Liver (tissue), 9 donors: ENCODE measurements around the gene OR1D2. TPM values are rescaled to one million over a fixed set of nuclear protein-coding genes. Genes with fewer than 3 reads are reported as not detected.

ENCODE experiments used
- DNase-seq: peaks from one replicate; pipeline ENCODE4 v3.0.0-alpha.2; 2017; ENCODE audit warnings: low spot score
- H3K27ac ChIP-seq, 2 donors: one replicate each; pipeline ENCODE4 v1.7.0; 2013; ENCODE audit warnings: inconsistent platforms in 2 of 2, low read length in 2 of 2, control low read depth in 1 of 2, low read depth in 1 of 2, mild to moderate bottlenecking in 1 of 2
- H3K27me3 ChIP-seq, 4 donors: one replicate each; pipeline versions ENCODE4 v1.6.1 to v1.7.0; 2013; ENCODE audit warnings: low read length in 3 of 4, inconsistent platforms in 1 of 4, mild to moderate bottlenecking in 1 of 4, moderate library complexity in 1 of 4; ENCODE audit not compliant: control insufficient read depth in 4 of 4, insufficient read depth in 4 of 4
- H3K36me3 ChIP-seq, 4 donors: one replicate each; pipeline versions ENCODE4 v1.6.1 to v1.7.0; 2013; ENCODE audit warnings: low read length in 3 of 4, mild to moderate bottlenecking in 3 of 4, low read depth in 1 of 4, moderate library complexity in 1 of 4; ENCODE audit not compliant: control insufficient read depth in 4 of 4, insufficient read depth in 3 of 4
- H3K4me1 ChIP-seq, 4 donors: one replicate each; pipeline versions ENCODE4 v1.6.1 to v1.7.0; 2013; ENCODE audit warnings: low read length in 3 of 4, mild to moderate bottlenecking in 3 of 4, moderate library complexity in 1 of 4; ENCODE audit not compliant: control insufficient read depth in 4 of 4, insufficient read depth in 4 of 4
- H3K4me3 ChIP-seq, 3 donors: one replicate each; pipeline versions ENCODE4 v1.6.1 to v1.7.0; 2013; ENCODE audit warnings: low read length in 3 of 3, control low read depth in 1 of 3, low read depth in 1 of 3, mild to moderate bottlenecking in 1 of 3
- H3K9ac ChIP-seq, 2 donors: one replicate each; pipeline ENCODE4 v1.7.0; 2013; ENCODE audit warnings: low read length in 2 of 2, mild to moderate bottlenecking in 2 of 2, moderate library complexity in 2 of 2, control low read depth in 1 of 2, low read depth in 1 of 2
- H3K9me3 ChIP-seq, 4 donors: one replicate each; pipeline versions ENCODE4 v1.6.1 to v1.7.0; 2013; ENCODE audit warnings: low read length in 3 of 4; ENCODE audit not compliant: control insufficient read depth in 4 of 4
- EGR1 ChIP-seq, 2 donors: IDR thresholded peaks; 2 replicates each; pipeline ENCODE4 v1.6.1; 2016 to 2018; ENCODE audit warnings: antibody characterized with exemption in 2 of 2, low read depth in 2 of 2
- FOXA1 ChIP-seq: IDR thresholded peaks from 2 replicates; pipeline ENCODE4 v1.6.1; 2016; ENCODE audit warnings: antibody characterized with exemption
- FOXA2 ChIP-seq: IDR thresholded peaks from 2 replicates; pipeline ENCODE4 v1.6.1; 2016; ENCODE audit warnings: antibody characterized with exemption
- GABPA ChIP-seq, 2 donors: IDR thresholded peaks in 1 of 2; conservative IDR thresholded peaks in 1 of 2; 2 replicates each; pipeline ENCODE4 v1.6.1; 2016; ENCODE audit warnings: antibody characterized with exemption in 2 of 2, mild to moderate bottlenecking in 1 of 2, moderate library complexity in 1 of 2
- HNF4A ChIP-seq, 2 donors: conservative IDR thresholded peaks; 2 replicates each; pipeline ENCODE4 v1.6.1; 2016; ENCODE audit warnings: antibody characterized with exemption in 2 of 2, mild to moderate bottlenecking in 2 of 2
- HNF4G ChIP-seq: IDR thresholded peaks from 2 replicates; pipeline ENCODE4 v1.6.1; 2016; ENCODE audit warnings: antibody characterized with exemption
- JUND ChIP-seq, 2 donors: IDR thresholded peaks; 2 replicates each; pipeline ENCODE4 v1.6.1; 2016; ENCODE audit warnings: antibody characterized with exemption in 2 of 2
- MAX ChIP-seq: IDR thresholded peaks from 2 replicates; pipeline ENCODE4 v1.6.1; 2016; ENCODE audit warnings: antibody characterized with exemption
- NR2F2 ChIP-seq: IDR thresholded peaks from 2 replicates; pipeline ENCODE4 v1.6.1; 2016; ENCODE audit warnings: antibody characterized with exemption
- RAD21 ChIP-seq, 2 donors: IDR thresholded peaks; 2 replicates each; pipeline ENCODE4 v1.6.1; 2016; ENCODE audit warnings: antibody characterized with exemption in 2 of 2, mild to moderate bottlenecking in 2 of 2
- RXRA ChIP-seq, 2 donors: IDR thresholded peaks; 2 replicates each; pipeline ENCODE4 v1.6.1; 2017 to 2018; ENCODE audit warnings: antibody characterized with exemption in 2 of 2, mild to moderate bottlenecking in 1 of 2
- SP1 ChIP-seq: IDR thresholded peaks from 2 replicates; pipeline ENCODE4 v1.6.1; 2018; ENCODE audit warnings: antibody characterized with exemption, mild to moderate bottlenecking
- TAF1 ChIP-seq: conservative IDR thresholded peaks from 2 replicates; pipeline ENCODE4 v1.6.1; 2016; ENCODE audit warnings: antibody characterized with exemption, mild to moderate bottlenecking
- YY1 ChIP-seq: IDR thresholded peaks from 2 replicates; pipeline ENCODE4 v1.6.1; 2016; ENCODE audit warnings: antibody characterized with exemption, mild to moderate bottlenecking
- WGBS: extraction: QIAGEN DNeasy Blood & Tissue Kit; methylation state at CpG from one replicate; pipeline ENCODE4 v1.1.7; 2013; 5-methylcytosine and 5-hydroxymethylcytosine counted together
- polyA plus RNA-seq, 2 donors: library from polyadenylated mRNA; stranded (reverse) in 1 of 2; unstranded in 1 of 2; fragments of 200-250 nt in 1 of 2; fragments of >200 nt in 1 of 2; fragmentation: Nextera tagmentation in 1 of 2; extraction: Ambion mirVana in 1 of 2; gene quantifications; one replicate each; pipeline versions ENCODE4 v1.2.1 to v1.2.3, GENCODE V29; 2013 to 2015
- total RNA-seq, 2 donors: library from RNA; depleted of rRNA; stranded (reverse); fragments of >200 nt; gene quantifications; one replicate each; pipeline ENCODE4 v1.2.3, GENCODE V29; 2014
- TF ChIP-seq, protein P1 (sequence below): IDR thresholded peaks from 2 replicates; pipeline ENCODE4 v1.6.1; 2016; ENCODE audit warnings: antibody characterized with exemption, mild to moderate bottlenecking
- TF ChIP-seq, protein P2 (sequence below): fragments of 150-350 bp; IDR thresholded peaks from 2 replicates; pipeline ENCODE4 v1.5.1; 2017; ENCODE audit warnings: improper control_type of control experiment, low read depth, low read length; ENCODE audit not compliant: missing input control
- TF ChIP-seq, protein P3 (sequence below): IDR thresholded peaks from 2 replicates; pipeline ENCODE4 v1.6.1; 2016; ENCODE audit warnings: antibody characterized with exemption
- donor health status: healthy.
- donor health status: healthy.
- donor health status: healthy.
- donor health status: healthy.
- donor health status: healthy.

OR1D2 gene
- total and polyA plus RNA-seq, 4 donors: not detected

DNA sequence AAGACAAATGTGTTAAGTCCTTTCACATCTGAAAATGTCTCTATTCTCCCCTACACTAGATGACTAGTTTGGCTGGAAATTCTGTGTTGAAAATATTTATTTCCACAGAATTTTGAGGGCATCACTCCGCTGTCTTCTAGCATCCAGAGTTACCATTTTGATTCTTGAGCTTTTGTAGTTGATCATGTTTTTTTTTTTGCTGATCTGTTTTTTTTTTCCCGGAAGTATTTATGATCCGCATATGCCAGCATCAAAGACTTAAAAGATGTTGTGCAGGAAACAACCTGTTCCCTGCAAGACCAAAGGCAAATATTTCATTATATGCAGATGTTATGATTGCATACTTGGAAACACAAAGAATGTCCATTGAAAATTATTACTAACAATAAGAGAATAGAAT lies 57.5 kb downstream of the OR1D2 start:
- no peaks in the 10 kb centered on the region for H3K36me3 ChIP-seq
- 78% methylated on average over 3 of the region's 3 CpGs for WGBS
- H3K27me3 ChIP-seq: peaks cover 0 to 2% (median 0%) of the 10 kb centered on the region in 4 donors
- peaks cover 0 to 9% (median 5%) of the 10 kb centered on the region in 4 donors for H3K9me3 ChIP-seq
- no peak overlapping the region for H3K9ac ChIP-seq
- DNase-seq: no peak
- no peak overlapping the region for H3K27ac ChIP-seq
- TF ChIP-seq JUND (IDR thresholded peaks at IDR 0.05) (no peak), GABPA (IDR thresholded peaks at IDR 0.05 in 1 of 2, conservative IDR thresholded peaks at IDR 0.05 in 1 of 2) (no peak), FOXA2 (no peak), HNF4A (conservative IDR thresholded peaks at IDR 0.05) (no peak), NR2F2 (no peak), EGR1 (IDR thresholded peaks at IDR 0.05; ENCODE audit: low read depth in 2 of 2) (no peak), YY1 (no peak), HNF4G (no peak), FOXA1 (no peak), TAF1 (no peak), RAD21 (IDR thresholded peaks at IDR 0.05) (no peak), MAX (no peak)
- TF ChIP-seq, protein P1, sequence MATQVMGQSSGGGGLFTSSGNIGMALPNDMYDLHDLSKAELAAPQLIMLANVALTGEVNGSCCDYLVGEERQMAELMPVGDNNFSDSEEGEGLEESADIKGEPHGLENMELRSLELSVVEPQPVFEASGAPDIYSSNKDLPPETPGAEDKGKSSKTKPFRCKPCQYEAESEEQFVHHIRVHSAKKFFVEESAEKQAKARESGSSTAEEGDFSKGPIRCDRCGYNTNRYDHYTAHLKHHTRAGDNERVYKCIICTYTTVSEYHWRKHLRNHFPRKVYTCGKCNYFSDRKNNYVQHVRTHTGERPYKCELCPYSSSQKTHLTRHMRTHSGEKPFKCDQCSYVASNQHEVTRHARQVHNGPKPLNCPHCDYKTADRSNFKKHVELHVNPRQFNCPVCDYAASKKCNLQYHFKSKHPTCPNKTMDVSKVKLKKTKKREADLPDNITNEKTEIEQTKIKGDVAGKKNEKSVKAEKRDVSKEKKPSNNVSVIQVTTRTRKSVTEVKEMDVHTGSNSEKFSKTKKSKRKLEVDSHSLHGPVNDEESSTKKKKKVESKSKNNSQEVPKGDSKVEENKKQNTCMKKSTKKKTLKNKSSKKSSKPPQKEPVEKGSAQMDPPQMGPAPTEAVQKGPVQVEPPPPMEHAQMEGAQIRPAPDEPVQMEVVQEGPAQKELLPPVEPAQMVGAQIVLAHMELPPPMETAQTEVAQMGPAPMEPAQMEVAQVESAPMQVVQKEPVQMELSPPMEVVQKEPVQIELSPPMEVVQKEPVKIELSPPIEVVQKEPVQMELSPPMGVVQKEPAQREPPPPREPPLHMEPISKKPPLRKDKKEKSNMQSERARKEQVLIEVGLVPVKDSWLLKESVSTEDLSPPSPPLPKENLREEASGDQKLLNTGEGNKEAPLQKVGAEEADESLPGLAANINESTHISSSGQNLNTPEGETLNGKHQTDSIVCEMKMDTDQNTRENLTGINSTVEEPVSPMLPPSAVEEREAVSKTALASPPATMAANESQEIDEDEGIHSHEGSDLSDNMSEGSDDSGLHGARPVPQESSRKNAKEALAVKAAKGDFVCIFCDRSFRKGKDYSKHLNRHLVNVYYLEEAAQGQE: no peak
- TF ChIP-seq, protein P2, sequence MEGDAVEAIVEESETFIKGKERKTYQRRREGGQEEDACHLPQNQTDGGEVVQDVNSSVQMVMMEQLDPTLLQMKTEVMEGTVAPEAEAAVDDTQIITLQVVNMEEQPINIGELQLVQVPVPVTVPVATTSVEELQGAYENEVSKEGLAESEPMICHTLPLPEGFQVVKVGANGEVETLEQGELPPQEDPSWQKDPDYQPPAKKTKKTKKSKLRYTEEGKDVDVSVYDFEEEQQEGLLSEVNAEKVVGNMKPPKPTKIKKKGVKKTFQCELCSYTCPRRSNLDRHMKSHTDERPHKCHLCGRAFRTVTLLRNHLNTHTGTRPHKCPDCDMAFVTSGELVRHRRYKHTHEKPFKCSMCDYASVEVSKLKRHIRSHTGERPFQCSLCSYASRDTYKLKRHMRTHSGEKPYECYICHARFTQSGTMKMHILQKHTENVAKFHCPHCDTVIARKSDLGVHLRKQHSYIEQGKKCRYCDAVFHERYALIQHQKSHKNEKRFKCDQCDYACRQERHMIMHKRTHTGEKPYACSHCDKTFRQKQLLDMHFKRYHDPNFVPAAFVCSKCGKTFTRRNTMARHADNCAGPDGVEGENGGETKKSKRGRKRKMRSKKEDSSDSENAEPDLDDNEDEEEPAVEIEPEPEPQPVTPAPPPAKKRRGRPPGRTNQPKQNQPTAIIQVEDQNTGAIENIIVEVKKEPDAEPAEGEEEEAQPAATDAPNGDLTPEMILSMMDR: no peak
- H3K4me3 ChIP-seq: no peak overlapping the region
- peaks cover 0 to 11% (median 7%) of the 10 kb centered on the region in 4 donors for H3K4me1 ChIP-seq

DNA sequence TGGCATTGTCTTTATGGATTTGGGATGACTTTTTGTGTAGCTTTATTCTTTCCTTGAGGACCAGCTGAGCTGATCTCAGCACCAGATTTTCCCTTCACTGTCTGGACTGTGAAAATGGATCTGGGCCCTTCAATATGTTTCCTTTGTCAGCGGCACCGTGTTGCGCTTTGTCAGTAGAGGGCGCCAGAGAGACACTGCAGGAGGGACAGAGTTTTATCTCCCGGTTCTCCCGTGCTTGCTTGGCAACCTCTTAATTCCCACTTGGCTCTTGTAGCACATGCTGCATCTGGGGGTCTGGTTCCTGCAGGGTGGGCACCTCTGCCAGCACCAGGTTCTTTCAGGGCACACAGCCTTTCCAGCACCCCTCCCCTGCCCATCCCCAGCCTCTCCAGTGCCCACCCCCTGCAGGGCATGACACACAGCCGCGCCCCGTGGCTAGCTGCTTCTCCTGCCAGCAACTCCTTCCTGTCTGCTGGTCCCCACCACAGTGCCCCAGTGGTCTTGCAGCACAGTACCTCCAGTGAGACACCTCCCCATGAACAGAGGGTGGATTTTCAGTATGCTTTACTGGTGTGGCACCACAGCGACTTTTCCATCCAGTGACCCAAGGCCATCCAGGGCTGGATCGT lies 60.4 kb downstream of the OR1D2 start:
- H3K9ac ChIP-seq: no peak overlapping the region
- H3K27ac ChIP-seq: no peak overlapping the region
- WGBS: 63% methylated on average over 11 of the region's 11 CpGs
- no peaks in the 10 kb centered on the region for H3K36me3 ChIP-seq
- peaks cover 0 to 6% (median 2%) of the 10 kb centered on the region in 4 donors for H3K4me1 ChIP-seq
- H3K27me3 ChIP-seq: peaks cover 0 to 2% (median 0%) of the 10 kb centered on the region in 4 donors
- H3K4me3 ChIP-seq: no peak overlapping the region
- DNase-seq: no peak
- peaks cover 0 to 9% (median 5%) of the 10 kb centered on the region in 4 donors for H3K9me3 ChIP-seq
- no peak for TF ChIP-seq FOXA1
- TF ChIP-seq, protein P3, sequence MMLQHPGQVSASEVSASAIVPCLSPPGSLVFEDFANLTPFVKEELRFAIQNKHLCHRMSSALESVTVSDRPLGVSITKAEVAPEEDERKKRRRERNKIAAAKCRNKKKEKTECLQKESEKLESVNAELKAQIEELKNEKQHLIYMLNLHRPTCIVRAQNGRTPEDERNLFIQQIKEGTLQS: no peak
- TF ChIP-seq MAX: no peak
- no peak for TF ChIP-seq HNF4G
- TF ChIP-seq, protein P1: no peak
- no peak for TF ChIP-seq EGR1 (IDR thresholded peaks at IDR 0.05; ENCODE audit: low read depth in 2 of 2)
- no peak for TF ChIP-seq NR2F2
- no peak for TF ChIP-seq HNF4A (conservative IDR thresholded peaks at IDR 0.05)
- TF ChIP-seq JUND (IDR thresholded peaks at IDR 0.05): no peak
- no peak for TF ChIP-seq RAD21 (IDR thresholded peaks at IDR 0.05)
- TF ChIP-seq, protein P2: no peak
- TF ChIP-seq SP1: no peak
- TF ChIP-seq RXRA (IDR thresholded peaks at IDR 0.05): no peak
- no peak for TF ChIP-seq TAF1
- no peak for TF ChIP-seq GABPA (IDR thresholded peaks at IDR 0.05 in 1 of 2, conservative IDR thresholded peaks at IDR 0.05 in 1 of 2)
